Fibroblast of lung (primary cell): ENCODE data around the gene SLC25A30. TPM values are rescaled to one million over a fixed set of nuclear protein-coding genes. Genes with fewer than 3 reads are reported as not detected.

Source experiments
- DNase-seq, 2 donors: peaks; one replicate each; pipeline versions ENCODE4 v3.0.0 to v3.0.0-alpha.2; 2010; ENCODE audit warnings: low read depth in 2 of 2
- H2AFZ ChIP-seq: 2 replicates; pipeline ENCODE4 v1.5.1; 2012; ENCODE audit warnings: low read length, control low read depth, inconsistent platforms
- H3K27ac ChIP-seq: 2 replicates; pipeline ENCODE4 v1.5.1; 2011; ENCODE audit warnings: low read length, control low read depth; ENCODE audit not compliant: insufficient read depth
- H3K27me3 ChIP-seq: 2 replicates; pipeline ENCODE4 v1.5.1; 2011; ENCODE audit warnings: mild to moderate bottlenecking, low read length; ENCODE audit not compliant: control insufficient read depth, insufficient read depth
- H3K36me3 ChIP-seq: 2 replicates; pipeline ENCODE4 v1.5.1; 2011; ENCODE audit warnings: low read length; ENCODE audit not compliant: control insufficient read depth, insufficient read depth
- H3K4me1 ChIP-seq: 2 replicates; pipeline ENCODE4 v1.5.1; 2011; ENCODE audit warnings: low read length; ENCODE audit not compliant: control insufficient read depth, insufficient read depth; ENCODE audit errors: extremely low read depth
- H3K4me2 ChIP-seq: 2 replicates; pipeline ENCODE4 v1.5.1; 2011; ENCODE audit warnings: low read length, control low read depth; ENCODE audit not compliant: insufficient read depth; ENCODE audit errors: extremely low read depth
- H3K4me3 ChIP-seq, 4 experiments: fragments of 200-600 bp in 1 of 4; sonication (generic) in 1 of 4; replicated peaks in 1 of 4; 2 replicates each; pipeline ENCODE4 v1.5.1; 2011 to 2016; ENCODE audit warnings: low read length in 4 of 4, low read depth in 3 of 4, mild to moderate bottlenecking in 3 of 4, control low read depth in 2 of 4, inconsistent platforms in 1 of 4, mixed read lengths in 1 of 4; ENCODE audit not compliant: insufficient read depth in 1 of 4; ENCODE audit errors: control extremely low read depth in 1 of 4
- H3K79me2 ChIP-seq: 2 replicates; pipeline ENCODE4 v1.5.1; 2012; ENCODE audit warnings: mild to moderate bottlenecking, low read length, inconsistent platforms; ENCODE audit not compliant: control insufficient read depth, insufficient read depth
- H3K9ac ChIP-seq: 2 replicates; pipeline ENCODE4 v1.5.1; 2011; ENCODE audit warnings: mild to moderate bottlenecking, low read length, control low read depth; ENCODE audit not compliant: insufficient read depth
- H3K9me3 ChIP-seq: 2 replicates; pipeline ENCODE4 v1.5.1; 2012; ENCODE audit warnings: low read depth, low read length; ENCODE audit not compliant: control insufficient read depth, insufficient read depth
- H4K20me1 ChIP-seq: 2 replicates; pipeline ENCODE4 v1.5.1; 2011; ENCODE audit warnings: low read length; ENCODE audit not compliant: control insufficient read depth, insufficient read depth; ENCODE audit errors: extremely low read depth
- EZH2 ChIP-seq: IDR thresholded peaks from 2 replicates; pipeline ENCODE4 v1.5.1; 2012; ENCODE audit warnings: low read length, control low read depth, mild to moderate bottlenecking; ENCODE audit errors: missing control alignments
- polyA plus RNA-seq, 2 donors: library from polyadenylated mRNA; depleted of rRNA in 1 of 2; stranded (reverse) in 1 of 2; unstranded in 1 of 2; fragments of >200 nt; gene quantifications; 2 replicates each; pipeline ENCODE4 v1.2.1, GENCODE V29; 2011 to 2012; ENCODE audit warnings: missing spikeins in 1 of 2
- total RNA-seq: library from RNA; depleted of rRNA; stranded (reverse); fragments of >200 nt; gene quantifications from 2 replicates; pipeline ENCODE4 v1.2.1, GENCODE V29; 2014
- TF ChIP-seq, protein P1 (sequence below), 2 donors: IDR thresholded peaks in 1 of 2; conservative IDR thresholded peaks in 1 of 2; 1 replicate in 1 of 2; 2 replicates in 1 of 2; pipeline ENCODE4 v1.5.1; 2011 to 2012; ENCODE audit warnings: low read length in 2 of 2, control low read depth in 1 of 2, inconsistent platforms in 1 of 2, low read depth in 1 of 2, mild to moderate bottlenecking in 1 of 2

Gene SLC25A30
- total and polyA plus RNA-seq, 2 donors (not counting 1 experiment from before 2014, with no cell fraction given): 14.5 to 27.6 TPM

DNA sequence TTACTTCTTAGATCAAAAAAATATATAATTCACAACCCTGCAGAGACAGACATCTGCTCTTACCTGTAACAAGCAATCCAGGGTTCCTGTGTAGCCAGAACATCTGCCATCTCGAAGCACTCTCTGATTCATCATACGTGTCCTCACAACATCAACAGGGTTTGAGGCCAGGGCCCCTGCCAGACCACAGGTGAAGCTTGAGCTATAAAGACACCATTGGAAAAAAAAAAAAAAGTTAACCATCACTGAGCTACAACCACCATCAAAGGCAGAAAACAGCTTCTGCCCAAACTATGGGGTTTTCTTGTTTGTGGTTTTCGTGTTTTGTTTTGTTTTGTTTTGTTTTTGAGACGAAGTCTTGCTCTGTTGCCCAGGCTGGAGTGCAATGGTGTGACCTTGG is 19.3 kb downstream of the SLC25A30 start:
- Histone ChIP-seq H3K27me3 (no peaks in the 10 kb centered on the region), H3K9ac (no peak overlapping the region), H3K9me3 (no peaks in the 10 kb centered on the region), H3K4me1 (no peaks in the 10 kb centered on the region), H4K20me1 (no peaks in the 10 kb centered on the region), H3K4me2 (no peak overlapping the region), H3K36me3 (peaks cover 4% of the 10 kb centered on the region), H3K27ac (no peak overlapping the region), H3K79me2 (no peaks in the 10 kb centered on the region), H3K4me3 (no peak overlapping the region), H2AFZ (no peak overlapping the region)
- DNase-seq: no peak
- TF ChIP-seq, protein P1, sequence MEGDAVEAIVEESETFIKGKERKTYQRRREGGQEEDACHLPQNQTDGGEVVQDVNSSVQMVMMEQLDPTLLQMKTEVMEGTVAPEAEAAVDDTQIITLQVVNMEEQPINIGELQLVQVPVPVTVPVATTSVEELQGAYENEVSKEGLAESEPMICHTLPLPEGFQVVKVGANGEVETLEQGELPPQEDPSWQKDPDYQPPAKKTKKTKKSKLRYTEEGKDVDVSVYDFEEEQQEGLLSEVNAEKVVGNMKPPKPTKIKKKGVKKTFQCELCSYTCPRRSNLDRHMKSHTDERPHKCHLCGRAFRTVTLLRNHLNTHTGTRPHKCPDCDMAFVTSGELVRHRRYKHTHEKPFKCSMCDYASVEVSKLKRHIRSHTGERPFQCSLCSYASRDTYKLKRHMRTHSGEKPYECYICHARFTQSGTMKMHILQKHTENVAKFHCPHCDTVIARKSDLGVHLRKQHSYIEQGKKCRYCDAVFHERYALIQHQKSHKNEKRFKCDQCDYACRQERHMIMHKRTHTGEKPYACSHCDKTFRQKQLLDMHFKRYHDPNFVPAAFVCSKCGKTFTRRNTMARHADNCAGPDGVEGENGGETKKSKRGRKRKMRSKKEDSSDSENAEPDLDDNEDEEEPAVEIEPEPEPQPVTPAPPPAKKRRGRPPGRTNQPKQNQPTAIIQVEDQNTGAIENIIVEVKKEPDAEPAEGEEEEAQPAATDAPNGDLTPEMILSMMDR (conservative IDR thresholded peaks at IDR 0.05 in 1 of 2, IDR thresholded peaks at IDR 0.05 in 1 of 2; ENCODE audit: low read depth in 1 of 2, low read length in 2 of 2): no peak
- TF ChIP-seq EZH2: no peak

DNA sequence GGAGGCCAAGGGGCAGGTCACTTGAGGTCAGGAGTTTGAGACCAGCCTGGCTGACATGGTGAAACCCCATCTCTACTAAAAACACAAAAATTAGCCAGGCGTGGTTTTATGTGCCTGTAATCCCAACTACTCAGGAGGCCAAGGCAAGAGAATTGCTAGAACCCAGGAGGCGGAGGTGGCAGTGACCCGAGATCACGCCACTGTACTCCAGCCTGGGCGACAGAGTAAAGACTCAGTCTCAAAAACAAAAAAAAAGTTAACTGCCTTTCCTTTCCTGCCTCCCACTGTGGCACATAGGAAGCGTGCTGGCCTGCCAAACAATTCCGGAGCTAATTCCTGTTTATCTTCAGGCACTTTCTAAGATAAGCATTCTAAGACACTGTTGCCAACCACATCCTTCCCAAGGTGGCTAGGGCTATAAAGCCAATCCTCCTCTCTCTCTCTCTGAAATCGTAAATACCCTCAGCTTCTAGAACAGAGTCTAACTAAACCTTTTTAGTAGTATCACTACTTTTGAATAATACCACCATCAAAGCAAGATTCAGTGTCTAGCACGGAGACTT is 21.6 kb downstream of the SLC25A30 start:
- H3K27me3 ChIP-seq: no peaks in the 10 kb centered on the region
- no peaks in the 10 kb centered on the region for H4K20me1 ChIP-seq
- no peak overlapping the region for H2AFZ ChIP-seq
- H3K36me3 ChIP-seq: peaks cover 4% of the 10 kb centered on the region
- no peak overlapping the region for H3K9ac ChIP-seq
- no peak overlapping the region for H3K4me3 ChIP-seq
- DNase-seq: no peak
- TF ChIP-seq, protein P1 (conservative IDR thresholded peaks at IDR 0.05 in 1 of 2, IDR thresholded peaks at IDR 0.05 in 1 of 2; ENCODE audit: low read depth in 1 of 2, low read length in 2 of 2): no peak
- TF ChIP-seq EZH2: no peak
- no peaks in the 10 kb centered on the region for H3K9me3 ChIP-seq
- no peak overlapping the region for H3K27ac ChIP-seq
- H3K4me1 ChIP-seq: no peaks in the 10 kb centered on the region
- no peak overlapping the region for H3K4me2 ChIP-seq
- H3K79me2 ChIP-seq: no peaks in the 10 kb centered on the region

DNA sequence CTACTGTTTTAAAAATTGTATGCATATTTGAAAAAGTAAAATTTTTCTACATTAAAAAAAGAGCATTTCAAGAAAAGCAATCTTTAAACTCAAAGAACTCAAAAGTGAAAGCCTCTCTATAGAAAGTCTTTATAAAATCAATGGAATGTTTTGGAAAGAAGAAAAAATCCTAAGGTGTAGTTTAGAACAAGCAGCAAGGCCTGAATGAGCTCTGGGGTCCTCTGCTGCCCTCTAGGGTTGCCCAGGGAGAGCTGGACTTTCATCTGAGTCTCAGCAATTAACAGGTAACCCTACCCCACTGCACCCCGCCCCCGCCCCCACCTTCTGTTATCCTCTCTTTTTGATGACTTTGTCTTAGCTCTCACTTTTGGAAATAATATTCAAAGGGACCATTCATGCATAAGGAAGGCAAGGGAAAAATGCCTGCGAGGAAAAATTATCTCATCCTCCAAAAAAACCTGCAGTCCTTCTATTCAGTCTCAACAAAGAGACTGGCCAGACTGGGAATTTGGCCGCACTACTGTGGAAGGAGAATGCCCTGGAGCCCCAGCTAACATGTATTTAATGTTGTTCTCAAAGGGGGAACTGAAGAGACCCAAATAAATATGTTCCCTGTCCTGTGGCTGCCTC is 24.1 kb downstream of the SLC25A30 start:
- Histone ChIP-seq H3K27ac (no peak overlapping the region), H3K36me3 (peaks cover 4% of the 10 kb centered on the region), H3K4me3 (no peak overlapping the region), H3K9ac (no peak overlapping the region), H4K20me1 (no peaks in the 10 kb centered on the region), H2AFZ (no peak overlapping the region), H3K79me2 (no peaks in the 10 kb centered on the region), H3K4me2 (no peak overlapping the region), H3K27me3 (no peaks in the 10 kb centered on the region), H3K4me1 (no peaks in the 10 kb centered on the region), H3K9me3 (no peaks in the 10 kb centered on the region)
- peak; percentile 51 to 56 for DNase-seq
- TF ChIP-seq, protein P1 (conservative IDR thresholded peaks at IDR 0.05 in 1 of 2, IDR thresholded peaks at IDR 0.05 in 1 of 2; ENCODE audit: low read depth in 1 of 2, low read length in 2 of 2): peak; percentile 68 to 75
- TF ChIP-seq EZH2: no peak
